DMS79 treated with DMSO at 0.1 percent for 48 hours (cell line): ENCODE results near the gene BCL11A.

Experiments used
- DNase-seq: peaks from one replicate; lab custom pipeline; 2025; lab: John Stamatoyannopoulos, UW

BCL11A gene

GRCh38 chr2:60505880-60506260, 47.6 kb downstream of the BCL11A start:
- DNase-seq = no peak

GRCh38 chr2:60505240-60505879, 48.1 kb downstream of the BCL11A start:
- no peak for DNase-seq

GRCh38 chr2:60504049-60504448, 49.4 kb downstream of the BCL11A start:
- no peak for DNase-seq

- DNase-seq = no peak
Observed at GRCh38 chr2:60502144-60502543, 51.3 kb downstream of the BCL11A start.

GRCh38 chr2:60500861-60501260, 52.6 kb downstream of the BCL11A start:
- no peak for DNase-seq

GRCh38 chr2:60499651-60500265, 53.7 kb downstream of the BCL11A start:
- DNase-seq = peak; percentile 40

GRCh38 chr2:60498816-60499429, 54.5 kb downstream of the BCL11A start:
- DNase-seq = no peak

- DNase-seq = no peak
Observed at GRCh38 chr2:60498127-60498815, 55.2 kb downstream of the BCL11A start.

GRCh38 chr2:60497500-60497899, 56.0 kb downstream of the BCL11A start:
- DNase-seq = no peak

GRCh38 chr2:60496956-60497355, 56.5 kb downstream of the BCL11A start:
- DNase-seq = no peak

GRCh38 chr2:60496475-60496874, 57.0 kb downstream of the BCL11A start:
- DNase-seq = no peak

- no peak for DNase-seq
Observed at GRCh38 chr2:60495041-60495625, 58.3 kb downstream of the BCL11A start.

- DNase-seq = no peak
Observed at GRCh38 chr2:60493804-60494387, 59.6 kb downstream of the BCL11A start.

GRCh38 chr2:60492548-60492947, 60.9 kb downstream of the BCL11A start:
- DNase-seq = no peak

GRCh38 chr2:60490848-60491247, 62.6 kb downstream of the BCL11A start:
- DNase-seq = no peak

GRCh38 chr2:60490441-60490840, 63.0 kb downstream of the BCL11A start:
- DNase-seq = no peak

- DNase-seq = no peak
Observed at GRCh38 chr2:60489289-60489688, 64.2 kb downstream of the BCL11A start.

- DNase-seq = no peak
Observed at GRCh38 chr2:60488291-60488690, 65.2 kb downstream of the BCL11A start.

- DNase-seq = no peak
Observed at GRCh38 chr2:60487174-60487573, 66.3 kb downstream of the BCL11A start.

GRCh38 chr2:60486551-60486950, 66.9 kb downstream of the BCL11A start:
- DNase-seq = no peak

- DNase-seq = no peak
Observed at GRCh38 chr2:60486067-60486466, 67.4 kb downstream of the BCL11A start.

GRCh38 chr2:60485550-60485949, 67.9 kb downstream of the BCL11A start:
- no peak for DNase-seq
